Ascending aorta (tissue), 2 donors: Measurements from ENCODE around the gene SLC15A4. TPM values are rescaled to one million over a fixed set of nuclear protein-coding genes. Genes with fewer than 3 reads are reported as not detected.

Experiments
- DNase-seq, 2 donors: peaks; one replicate each; pipeline ENCODE4 v3.0.0-alpha.2; 2019; ENCODE audit warnings: low spot score in 2 of 2
- H3K27ac ChIP-seq, 2 donors: fragments of 200-600 bp; sonication (generic); one replicate each; pipeline ENCODE4 v1.5.1; 2016 to 2017; ENCODE audit warnings: mild to moderate bottlenecking in 1 of 2
- H3K27me3 ChIP-seq: fragments of 200-600 bp; sonication (generic); one replicate; pipeline ENCODE4 v1.5.1; 2017
- H3K36me3 ChIP-seq, 2 donors: fragments of 200-600 bp; sonication (generic); one replicate each; pipeline ENCODE4 v1.5.1; 2016
- H3K4me1 ChIP-seq, 2 donors: fragments of 200-600 bp; sonication (generic); one replicate each; pipeline ENCODE4 v1.5.1; 2016 to 2017; ENCODE audit warnings: mild to moderate bottlenecking in 1 of 2
- H3K4me3 ChIP-seq, 2 donors: fragments of 200-600 bp; sonication (generic); one replicate each; pipeline ENCODE4 v1.5.1; 2016 to 2017; ENCODE audit warnings: mild to moderate bottlenecking in 1 of 2
- H3K9me3 ChIP-seq, 2 donors: fragments of 200-600 bp; sonication (generic); one replicate each; pipeline ENCODE4 v1.5.1; 2016
- intact Hi-C: fragments of 100-400 bp; cut with DNase I; formaldehyde crosslinking; loops from one replicate; pipeline ENCODE4 v1.15.1; 2023
- total RNA-seq: library from RNA; depleted of rRNA; stranded (reverse); fragments of >200 nt; gene quantifications from one replicate; pipeline ENCODE4 v1.1.0, GENCODE V29; 2016
- TF ChIP-seq, protein P1 (sequence below), 3 experiments: fragments of 200-600 bp in 2 of 3; fragments of 450-650 bp in 1 of 3; sonication (generic) in 2 of 3; IDR thresholded peaks; one replicate each; pipeline ENCODE4 v1.5.1; 2016 to 2019; ENCODE audit warnings: antibody characterized with exemption in 3 of 3, mild to moderate bottlenecking in 1 of 3, moderate library complexity in 1 of 3

The SLC15A4 gene
- total RNA-seq, 1 donor from 2014 or later, result 39.3 TPM

DNA sequence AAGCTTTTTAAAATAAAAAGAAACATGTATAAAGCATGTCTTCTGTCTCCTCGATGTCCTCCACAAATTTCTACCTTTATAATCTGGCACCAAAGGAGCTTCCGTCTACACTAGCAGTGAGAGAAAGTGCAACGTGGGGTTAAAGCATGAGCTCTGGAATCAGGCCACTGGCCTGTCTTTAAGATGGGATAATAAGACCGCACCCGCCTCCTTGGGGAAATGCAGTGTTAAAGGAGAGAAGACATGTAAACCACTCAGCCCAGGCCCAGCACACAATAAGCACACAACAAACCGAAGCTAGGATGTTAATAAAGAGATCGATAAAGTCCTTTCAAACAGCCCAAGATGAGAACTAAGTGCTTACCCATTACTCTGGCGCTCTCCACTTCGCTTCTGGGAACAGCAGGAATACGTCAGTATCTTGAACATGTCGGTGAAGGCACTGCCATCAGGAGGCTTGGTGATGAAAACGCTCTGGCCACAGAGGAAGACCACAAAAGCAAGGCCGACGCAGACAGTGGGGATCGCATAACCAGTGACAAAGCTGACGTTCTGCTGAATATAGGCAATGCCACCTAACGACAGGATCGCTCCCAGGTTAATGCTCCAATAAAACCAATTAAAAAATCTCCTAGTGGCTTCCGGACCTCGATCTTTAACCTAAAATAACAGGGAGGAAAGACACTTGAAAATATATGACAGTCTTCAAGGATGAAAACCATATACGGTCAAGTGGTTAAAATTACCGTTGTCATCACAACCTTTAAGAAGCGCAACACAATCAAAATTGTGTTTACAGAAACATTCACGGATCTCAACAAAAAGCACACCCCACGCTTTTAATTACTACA is 9.1 kb downstream of the SLC15A4 start:
- Histone ChIP-seq H3K36me3 (peaks cover 6 to 9% of the 10 kb centered on the region in 2 donors), H3K9me3 (no peaks in the 10 kb centered on the region), H3K27me3 (no peaks in the 10 kb centered on the region), H3K4me1 (peaks cover 0 to 69% of the 10 kb centered on the region in 2 donors), H3K27ac (peak overlapping the region; percentile 90 to 92), H3K4me3 (no peak overlapping the region)
- TF ChIP-seq, protein P1, sequence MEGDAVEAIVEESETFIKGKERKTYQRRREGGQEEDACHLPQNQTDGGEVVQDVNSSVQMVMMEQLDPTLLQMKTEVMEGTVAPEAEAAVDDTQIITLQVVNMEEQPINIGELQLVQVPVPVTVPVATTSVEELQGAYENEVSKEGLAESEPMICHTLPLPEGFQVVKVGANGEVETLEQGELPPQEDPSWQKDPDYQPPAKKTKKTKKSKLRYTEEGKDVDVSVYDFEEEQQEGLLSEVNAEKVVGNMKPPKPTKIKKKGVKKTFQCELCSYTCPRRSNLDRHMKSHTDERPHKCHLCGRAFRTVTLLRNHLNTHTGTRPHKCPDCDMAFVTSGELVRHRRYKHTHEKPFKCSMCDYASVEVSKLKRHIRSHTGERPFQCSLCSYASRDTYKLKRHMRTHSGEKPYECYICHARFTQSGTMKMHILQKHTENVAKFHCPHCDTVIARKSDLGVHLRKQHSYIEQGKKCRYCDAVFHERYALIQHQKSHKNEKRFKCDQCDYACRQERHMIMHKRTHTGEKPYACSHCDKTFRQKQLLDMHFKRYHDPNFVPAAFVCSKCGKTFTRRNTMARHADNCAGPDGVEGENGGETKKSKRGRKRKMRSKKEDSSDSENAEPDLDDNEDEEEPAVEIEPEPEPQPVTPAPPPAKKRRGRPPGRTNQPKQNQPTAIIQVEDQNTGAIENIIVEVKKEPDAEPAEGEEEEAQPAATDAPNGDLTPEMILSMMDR (IDR thresholded peaks at IDR 0.05), result no peak
- DNase-seq, result no peak
- intact Hi-C loops, result no loop called here

DNA sequence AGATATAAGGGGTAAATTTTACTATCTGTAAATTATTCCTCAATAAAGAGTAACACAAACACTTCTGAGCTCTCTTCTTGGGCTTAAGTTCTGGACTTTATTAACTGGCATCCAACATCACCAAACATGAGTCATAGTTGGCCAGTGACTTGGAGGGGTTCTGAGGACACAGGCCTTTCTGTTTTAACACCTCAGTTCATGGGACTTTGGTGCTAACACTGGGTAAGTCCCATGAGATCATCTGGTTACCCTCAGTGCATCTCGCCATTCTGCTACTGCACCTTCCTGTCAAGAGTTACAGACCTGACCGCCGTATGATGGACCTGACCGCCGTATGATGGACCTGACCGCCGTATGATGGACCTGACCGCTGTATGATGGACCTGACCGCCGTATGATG is 9.9 kb downstream of the SLC15A4 start:
- H3K36me3 ChIP-seq, result peaks cover 8 to 12% of the 10 kb centered on the region in 2 donors
- H3K4me1 ChIP-seq, result peaks cover 0 to 68% of the 10 kb centered on the region in 2 donors
- peak overlapping the region; percentile 90 to 92 for H3K27ac ChIP-seq
- no peaks in the 10 kb centered on the region for H3K9me3 ChIP-seq
- H3K27me3 ChIP-seq, result no peaks in the 10 kb centered on the region
- TF ChIP-seq, protein P1 (IDR thresholded peaks at IDR 0.05), result no peak
- no peak for DNase-seq
- no peak overlapping the region for H3K4me3 ChIP-seq
- intact Hi-C loops, result no loop called here

DNA sequence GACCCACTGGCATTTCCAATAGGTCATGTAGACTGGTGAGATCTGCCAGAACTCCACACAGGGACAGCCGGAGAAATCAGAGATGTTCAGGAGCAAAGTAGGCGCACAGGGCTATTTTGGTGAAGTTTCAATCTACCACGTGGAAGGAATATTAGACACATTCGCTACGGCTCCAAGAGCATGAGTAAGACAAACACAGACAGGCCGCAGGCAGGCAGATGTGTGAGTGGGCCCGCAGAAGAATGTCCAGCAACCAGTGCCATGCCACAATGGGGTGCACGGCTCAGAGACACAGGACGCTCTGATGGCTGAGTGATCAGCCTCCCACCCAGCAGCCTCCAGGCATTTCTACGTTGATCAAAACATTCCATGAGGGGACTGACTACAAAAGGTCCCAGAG is 10.4 kb downstream of the SLC15A4 start:
- peak overlapping the region in 1 of 2 donors; percentile 10 for H3K4me3 ChIP-seq
- peaks cover 0 to 64% of the 10 kb centered on the region in 2 donors for H3K4me1 ChIP-seq
- H3K36me3 ChIP-seq, result peaks cover 13 to 17% of the 10 kb centered on the region in 2 donors
- intact Hi-C loops, result no loop called here
- TF ChIP-seq, protein P1 (IDR thresholded peaks at IDR 0.05), result no peak
- H3K27ac ChIP-seq, result peak overlapping the region; percentile 90 to 92
- H3K9me3 ChIP-seq, result no peaks in the 10 kb centered on the region
- H3K27me3 ChIP-seq, result no peaks in the 10 kb centered on the region
- DNase-seq, result no peak

DNA sequence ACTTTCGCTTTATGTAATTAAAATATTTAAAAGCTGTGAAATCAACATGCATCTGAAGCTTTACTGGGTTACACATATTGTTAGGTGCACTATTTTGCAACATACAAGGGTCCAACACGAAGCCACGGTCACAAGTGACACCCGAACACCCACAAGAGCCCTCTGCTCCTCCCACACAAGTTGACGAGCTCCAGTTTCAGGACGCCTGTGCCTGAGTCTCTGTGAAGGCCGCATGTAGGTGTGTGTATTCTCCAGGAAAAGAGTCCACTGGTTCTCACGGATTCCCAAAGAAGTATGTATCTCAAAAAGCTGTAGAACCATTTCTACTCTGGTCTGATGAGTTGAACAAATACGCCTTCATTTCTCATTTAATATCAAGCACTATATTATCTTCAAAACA is 12.0 kb downstream of the SLC15A4 start:
- peak overlapping the region; percentile 77 to 90 for H3K27ac ChIP-seq

DNA sequence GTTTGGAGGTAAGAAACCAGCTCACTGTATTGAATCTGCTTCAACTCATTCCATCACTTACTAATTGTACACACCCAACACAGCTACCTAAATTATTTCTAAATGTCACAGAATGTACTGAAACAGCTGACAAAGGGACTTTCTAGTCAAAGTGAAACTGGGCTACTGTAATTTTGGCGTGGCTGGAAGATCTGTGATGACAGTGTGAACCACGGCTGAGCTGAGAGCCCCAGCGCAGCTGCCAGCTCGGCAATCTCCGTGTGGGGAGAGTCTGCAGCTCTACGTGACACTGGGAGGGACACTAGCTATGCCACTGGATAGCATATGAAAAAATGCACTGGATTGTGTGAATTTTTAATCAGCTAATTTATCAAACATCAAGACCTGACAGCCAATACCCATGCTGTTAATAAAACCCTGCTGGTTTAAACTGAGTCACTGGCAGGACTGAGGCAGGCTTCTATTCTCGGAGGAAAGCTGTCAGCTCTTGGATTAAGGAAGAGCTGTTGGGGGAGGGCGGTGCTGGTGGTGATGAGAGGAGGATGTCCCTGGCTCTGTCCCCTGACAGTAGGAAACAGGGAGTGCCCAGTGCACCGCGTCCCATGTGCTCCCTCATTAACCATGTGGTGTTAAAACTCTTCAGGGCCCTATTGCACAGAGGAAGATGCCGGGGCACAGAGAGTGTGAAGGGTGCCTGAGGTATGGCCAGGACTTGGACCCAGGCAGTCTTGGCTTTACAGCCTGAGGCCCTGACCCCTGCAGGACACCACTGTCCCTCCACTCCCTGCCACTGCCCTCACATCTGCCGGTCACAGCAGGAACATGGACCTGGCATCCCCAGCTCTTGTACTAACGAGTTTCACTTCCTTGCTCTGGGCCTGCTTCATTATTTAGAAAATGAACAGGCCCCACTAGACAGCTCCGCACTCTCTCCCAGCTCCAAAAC is 13.3 kb downstream of the SLC15A4 start:
- no peaks in the 10 kb centered on the region for H3K27me3 ChIP-seq
- H3K36me3 ChIP-seq, result peaks cover 31 to 44% of the 10 kb centered on the region in 2 donors
- DNase-seq, result peak; percentile 55 to 65
- H3K4me3 ChIP-seq, result peak overlapping the region; percentile 14 to 40
- peaks cover 0 to 40% of the 10 kb centered on the region in 2 donors for H3K4me1 ChIP-seq
- TF ChIP-seq, protein P1 (IDR thresholded peaks at IDR 0.05), result no peak
- peak overlapping the region; percentile 77 to 90 for H3K27ac ChIP-seq
- intact Hi-C loops, result no loop called here
- H3K9me3 ChIP-seq, result no peaks in the 10 kb centered on the region

More for the DNA sequence above, 12.0 kb downstream of the SLC15A4 start:
- DNase-seq, result no peak
- Histone ChIP-seq H3K4me3 (no peak overlapping the region), H3K36me3 (peaks cover 29 to 33% of the 10 kb centered on the region in 2 donors), H3K9me3 (no peaks in the 10 kb centered on the region), H3K4me1 (peaks cover 0 to 53% of the 10 kb centered on the region in 2 donors), H3K27me3 (no peaks in the 10 kb centered on the region)
- TF ChIP-seq, protein P1 (IDR thresholded peaks at IDR 0.05), result no peak
- intact Hi-C loops, result no loop called here
